ENCODE results near the gene TAF3.

Gene TAF3

DNA sequence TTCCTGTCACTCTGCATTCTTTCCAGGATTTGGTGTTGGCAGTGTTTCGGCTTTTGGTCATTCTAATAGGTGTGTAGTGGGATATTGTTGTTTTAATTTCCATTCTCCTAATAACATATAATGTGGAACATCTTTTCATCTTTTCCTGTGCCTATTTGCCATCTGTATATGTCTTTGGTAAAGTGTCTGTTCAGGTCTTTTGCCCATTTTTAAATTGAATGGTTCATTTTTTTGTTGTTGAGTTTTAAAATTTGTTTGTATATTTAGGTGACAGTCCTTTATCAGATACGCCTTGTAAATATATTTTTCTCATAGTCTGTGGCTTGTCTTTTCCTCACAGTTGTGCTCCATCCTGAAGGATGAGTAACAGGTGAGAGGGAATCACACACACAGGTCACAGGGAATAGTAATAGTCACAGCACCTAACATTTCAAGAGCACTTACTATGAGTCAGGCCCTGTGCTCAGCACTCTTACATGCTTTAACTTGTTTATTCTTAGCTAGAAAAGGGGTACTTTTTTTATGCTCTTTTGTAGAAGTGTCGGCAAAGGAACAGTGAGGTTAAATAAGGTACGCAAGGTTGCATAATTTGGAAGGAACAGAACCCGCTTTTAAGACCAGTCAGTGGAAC, 119.1 kb downstream of the TAF3 start:
- DNase-seq (ENCODE audit: low read depth in 2 of 2): no peak

GRCh38 chr10:7941576-7941975, 123.3 kb downstream of the TAF3 start:
- no peak for DNase-seq (ENCODE audit: low read depth in 2 of 2)

DNA sequence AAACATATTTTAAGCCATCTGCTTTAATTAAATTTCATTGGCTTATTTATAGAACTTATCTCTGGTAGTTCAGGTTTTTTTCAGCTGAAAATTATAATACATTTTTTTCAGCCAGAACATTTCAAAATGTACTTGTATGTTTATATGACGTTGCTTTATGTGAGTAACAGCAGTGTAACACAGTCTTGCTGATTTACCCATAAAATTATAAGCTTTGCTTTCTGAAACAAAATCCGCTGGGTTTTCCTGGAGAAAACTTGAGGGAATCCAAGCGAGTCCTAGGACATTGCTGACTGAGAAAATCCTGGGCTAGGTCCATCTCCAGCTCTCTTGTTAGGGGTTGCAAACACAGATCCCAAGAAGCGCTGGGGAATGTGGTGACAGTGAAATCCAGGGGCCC, 124.0 kb downstream of the TAF3 start:
- DNase-seq (ENCODE audit: low read depth in 2 of 2): no peak

DNA sequence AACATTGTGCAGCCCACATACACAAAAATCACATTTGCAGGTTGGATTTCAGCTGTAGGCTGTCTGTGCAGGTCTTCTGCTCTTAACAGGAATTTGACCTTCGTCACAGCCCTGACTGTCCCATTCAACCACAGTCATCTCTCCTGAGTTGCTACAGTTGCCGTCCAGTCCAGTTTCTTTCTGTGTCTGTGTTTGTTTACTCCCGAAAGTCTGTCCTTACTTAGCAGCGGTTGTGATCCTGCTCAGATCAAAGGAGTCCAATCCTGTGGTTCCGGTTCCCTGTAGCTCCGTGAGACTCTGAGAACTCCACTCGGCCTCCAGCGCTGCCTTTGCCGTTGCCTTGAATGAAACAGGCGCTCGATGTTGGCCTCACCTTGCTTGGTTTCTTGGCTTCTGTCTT, 124.6 kb downstream of the TAF3 start:
- DNase-seq (ENCODE audit: low read depth in 2 of 2): no peak

GRCh38 chr10:7944215-7944480, 125.8 kb downstream of the TAF3 start:
- DNase-seq (ENCODE audit: low read depth in 2 of 2): no peak

DNA sequence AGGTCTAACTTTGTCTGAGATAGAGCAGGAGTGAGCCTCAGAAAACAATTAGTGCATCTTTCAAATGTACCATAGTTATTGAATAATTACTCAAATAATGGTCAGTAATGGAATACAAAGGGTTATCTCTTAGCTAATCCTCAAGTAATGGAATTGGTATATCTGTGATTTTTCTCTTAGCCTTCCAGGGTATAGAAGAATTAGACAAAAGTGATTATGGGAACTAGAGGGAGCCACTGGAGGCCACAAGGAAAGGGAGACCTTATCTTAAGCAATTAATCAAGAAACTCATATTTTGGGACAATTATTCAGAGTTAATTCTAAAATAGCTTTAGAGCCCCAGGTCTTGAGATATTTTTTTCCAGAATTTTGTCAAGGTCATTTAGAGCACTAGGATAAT, 126.2 kb downstream of the TAF3 start:
- DNase-seq (ENCODE audit: low read depth in 2 of 2): no peak

- no peak for DNase-seq (ENCODE audit: low read depth in 2 of 2)
Measured at GRCh38 chr10:7945034-7945433, 126.7 kb downstream of the TAF3 start.

DNA sequence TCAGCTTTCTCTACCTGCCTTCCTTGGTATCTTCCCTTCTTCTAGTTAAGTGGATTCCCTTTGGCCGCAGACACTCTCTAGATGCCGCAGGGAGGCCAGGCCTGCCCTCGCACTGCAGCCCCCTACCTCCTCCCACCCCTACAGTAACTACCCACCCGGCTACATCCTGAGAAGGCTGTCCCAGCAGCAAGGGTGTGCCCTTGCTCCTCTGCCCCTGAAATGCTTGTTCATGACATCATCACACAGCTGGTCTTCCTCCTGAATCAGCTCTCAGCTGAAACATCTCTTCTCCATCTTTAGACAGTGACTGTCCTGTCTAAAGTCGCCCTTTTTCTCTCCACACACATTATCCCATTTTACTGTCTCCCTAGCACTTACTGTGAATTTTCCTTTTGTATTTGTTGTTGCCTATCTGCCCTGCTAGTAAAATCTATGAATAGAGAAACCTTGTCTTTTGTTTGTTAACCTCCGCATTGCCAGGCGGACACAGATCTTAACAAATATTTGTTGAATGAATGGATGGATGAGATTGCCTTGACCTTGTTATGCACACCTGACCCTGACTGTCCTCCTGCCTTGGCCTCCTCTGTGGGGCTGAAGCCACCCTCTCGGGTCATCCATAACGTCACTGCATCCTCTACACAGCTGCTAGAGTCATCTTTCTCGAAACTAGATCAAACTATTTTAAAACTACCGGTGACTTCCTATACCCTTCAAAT, 127.3 kb downstream of the TAF3 start:
- no peak for DNase-seq (ENCODE audit: low read depth in 2 of 2)

DNA sequence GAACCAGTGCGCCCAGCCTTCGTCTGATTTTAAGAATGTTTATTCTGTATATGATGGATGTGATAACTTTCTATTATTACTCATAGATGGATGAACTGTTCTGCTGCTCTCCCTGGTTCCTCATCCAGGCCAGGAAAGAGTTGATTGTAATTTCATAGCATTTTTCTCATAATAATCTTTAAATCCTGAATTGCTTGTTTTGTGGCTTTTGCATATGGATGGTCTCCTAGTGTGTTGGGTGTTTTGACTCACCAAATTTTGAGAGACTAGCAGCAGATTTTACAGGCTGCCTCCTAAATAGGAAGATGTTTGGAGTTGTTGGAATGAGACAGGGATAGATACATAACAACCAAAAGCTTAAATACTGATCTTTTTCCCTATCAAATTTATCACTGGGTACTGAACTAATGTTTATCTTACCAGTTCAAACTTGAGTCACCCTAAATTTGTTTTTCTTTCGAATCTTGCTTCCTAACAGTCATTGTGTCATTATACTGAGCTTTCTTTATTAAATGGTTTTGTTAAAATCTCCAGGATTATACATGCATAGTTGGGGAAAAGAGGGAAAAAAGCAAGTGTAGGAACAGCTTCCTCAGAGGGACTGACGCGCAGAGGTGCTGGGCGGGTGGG, 130.2 kb downstream of the TAF3 start:
- no peak for DNase-seq (ENCODE audit: low read depth in 2 of 2)

GRCh38 chr10:7950981-7951847, 132.9 kb downstream of the TAF3 start:
- DNase-seq (ENCODE audit: low read depth in 2 of 2): no peak

DNA sequence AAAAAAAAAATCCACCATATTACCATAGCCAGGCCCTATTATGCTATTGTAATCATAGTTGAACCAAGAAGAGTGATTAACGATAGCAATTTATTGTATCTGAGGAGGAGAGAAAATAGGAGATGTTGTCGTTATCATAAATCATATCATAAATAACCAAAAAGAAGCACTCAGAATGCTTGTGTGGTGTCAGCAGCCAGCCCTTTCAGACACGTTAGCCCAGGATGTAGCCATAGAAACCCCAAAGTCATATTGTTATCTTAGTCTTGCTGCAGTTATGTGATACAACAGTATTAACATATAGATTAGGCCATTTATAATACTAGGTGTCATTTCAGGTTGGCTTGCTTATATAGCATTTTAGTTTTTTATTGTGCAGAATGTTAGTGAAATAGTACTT, 134.0 kb downstream of the TAF3 start:
- DNase-seq (ENCODE audit: low read depth in 2 of 2): no peak

- no peak for DNase-seq (ENCODE audit: low read depth in 2 of 2)
Measured at GRCh38 chr10:7953447-7953846, 135.1 kb downstream of the TAF3 start.

DNA sequence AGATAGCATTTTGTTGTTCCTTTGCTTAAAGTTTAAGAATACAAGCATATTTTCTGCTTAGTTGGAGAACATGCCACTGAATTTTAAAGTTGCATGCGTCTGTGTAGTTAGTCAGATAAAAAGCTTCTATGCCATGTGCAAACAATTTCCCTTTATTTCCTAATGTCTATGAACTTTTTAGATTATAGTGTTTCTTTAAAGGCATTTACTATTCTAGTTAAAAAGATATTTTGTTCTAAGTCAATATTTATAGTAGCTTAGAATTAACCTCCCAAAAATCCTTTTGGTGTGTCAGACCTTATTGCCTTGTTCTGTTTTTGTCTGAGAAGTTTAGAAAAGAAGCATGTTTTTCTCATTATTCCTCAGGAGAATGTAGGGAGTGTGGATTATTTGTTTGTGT, 137.1 kb downstream of the TAF3 start:
- no peak for DNase-seq (ENCODE audit: low read depth in 2 of 2)

DNA sequence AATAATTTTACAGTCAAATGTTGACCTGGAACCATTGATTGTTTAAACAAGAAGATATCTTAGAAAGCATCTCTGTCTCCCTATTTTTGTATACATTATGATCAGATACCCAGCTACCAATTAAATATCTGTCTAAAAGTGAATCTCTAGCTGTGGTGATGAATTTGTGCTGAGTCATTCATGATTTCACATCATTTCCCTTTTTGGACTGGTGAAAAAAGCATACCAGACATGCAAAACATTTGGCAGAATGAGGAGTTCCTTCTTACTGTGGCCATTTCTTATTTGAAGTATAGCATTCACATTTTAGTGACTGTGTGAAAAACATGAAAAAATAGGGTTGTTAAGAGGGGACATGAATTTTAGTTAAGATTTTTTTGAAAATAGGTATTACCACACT, 138.2 kb downstream of the TAF3 start:
- DNase-seq (ENCODE audit: low read depth in 2 of 2): no peak

- DNase-seq (ENCODE audit: low read depth in 2 of 2): no peak
Measured at GRCh38 chr10:7957591-7957990, 139.3 kb downstream of the TAF3 start.

DNA sequence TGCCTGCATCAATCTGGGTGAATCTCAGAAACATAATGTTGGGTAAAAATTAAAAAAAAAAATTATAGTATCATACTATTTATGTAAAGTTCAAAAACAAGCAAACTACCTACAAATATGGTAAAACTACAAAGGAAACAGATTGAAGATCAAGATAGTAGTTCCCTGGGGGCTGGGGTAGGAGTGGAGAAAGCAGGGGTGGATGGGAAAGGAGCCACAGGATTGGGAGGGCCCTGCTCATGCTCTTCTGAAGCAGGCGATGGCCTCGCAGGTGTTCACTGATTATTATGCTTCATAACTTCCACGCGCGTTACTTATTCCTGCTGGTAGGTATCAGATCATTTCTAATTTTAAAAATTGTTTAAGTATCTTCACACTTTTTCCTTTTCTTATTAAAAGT, 140.1 kb downstream of the TAF3 start:
- no peak for DNase-seq (ENCODE audit: low read depth in 2 of 2)

DNA sequence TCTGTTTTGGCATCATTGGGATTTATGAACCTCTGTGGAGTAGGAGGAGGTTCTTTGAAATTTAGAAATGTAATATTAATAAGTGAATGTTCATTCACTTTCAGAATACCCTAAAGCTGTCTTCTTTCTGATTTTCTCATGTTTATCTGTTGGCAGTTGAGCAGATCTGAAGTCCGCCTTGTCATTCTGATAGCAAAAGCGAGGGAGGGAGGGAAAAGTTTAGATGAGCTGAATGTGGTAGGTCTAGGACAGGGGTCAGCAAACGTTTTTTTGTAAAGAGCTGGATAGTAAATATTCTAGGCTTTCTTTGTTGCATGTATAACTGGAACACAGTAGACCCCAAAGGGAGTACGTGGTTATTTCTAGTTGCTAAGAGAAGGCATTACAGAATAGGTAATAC, 141.8 kb downstream of the TAF3 start:
- no peak for DNase-seq (ENCODE audit: low read depth in 2 of 2)

DNA sequence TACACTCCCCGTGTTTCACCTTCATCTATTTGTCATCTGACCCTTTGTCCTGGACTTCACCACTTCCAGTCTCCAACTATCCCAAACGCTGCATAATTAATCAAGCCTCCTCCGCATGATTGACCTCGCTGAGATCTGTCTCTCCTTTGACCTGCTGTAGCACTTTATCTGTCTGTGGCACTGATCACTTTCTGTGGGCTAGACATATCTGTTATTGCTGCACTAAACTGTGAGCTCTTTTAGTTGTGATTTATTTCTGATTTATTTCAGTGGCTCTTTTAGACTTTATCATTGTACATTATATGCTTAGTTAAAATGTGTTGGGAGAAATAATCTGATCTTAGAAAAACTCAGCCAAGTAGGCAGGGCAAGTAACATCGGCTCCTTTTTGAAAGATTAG, 144.3 kb downstream of the TAF3 start:
- DNase-seq (ENCODE audit: low read depth in 2 of 2): no peak

DNA sequence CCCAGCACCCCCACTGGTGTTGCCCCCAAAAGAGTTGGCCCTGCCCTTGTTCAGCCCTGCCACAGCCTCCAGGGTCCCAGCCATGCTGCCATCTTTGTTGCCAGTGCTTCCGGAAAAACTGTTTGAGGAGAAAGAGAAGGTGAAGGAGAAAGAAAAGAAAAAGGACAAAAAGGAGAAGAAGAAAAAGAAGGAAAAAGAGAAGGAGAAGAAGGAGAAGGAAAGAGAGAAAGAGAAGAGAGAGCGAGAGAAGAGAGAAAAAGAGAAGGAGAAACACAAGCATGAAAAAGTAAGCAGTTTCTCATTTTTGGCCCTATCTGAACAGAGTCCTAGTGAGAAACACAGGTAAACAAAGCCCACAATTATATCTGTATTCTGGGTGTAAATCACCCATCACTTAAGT, 147.2 kb downstream of the TAF3 start:
- no peak for DNase-seq (ENCODE audit: low read depth in 2 of 2)

DNA sequence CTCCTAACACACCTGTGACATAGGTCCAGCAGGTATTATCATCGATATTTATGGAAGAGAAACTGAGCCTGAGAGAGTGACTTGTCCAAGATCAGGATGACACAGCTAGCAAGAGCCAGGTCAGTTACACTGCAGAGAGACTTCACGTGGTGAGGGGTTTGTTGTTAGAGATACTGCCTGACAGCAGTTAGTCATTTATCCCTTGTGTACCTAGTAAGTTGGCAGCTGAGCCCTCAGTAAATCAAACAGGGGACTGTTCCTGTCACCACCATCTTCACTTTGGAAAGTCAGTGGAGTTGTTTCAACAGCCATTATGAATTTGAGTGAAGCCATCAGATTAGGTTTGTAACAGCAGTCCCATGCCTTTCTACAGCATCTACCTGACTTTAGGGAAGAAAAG, 148.7 kb downstream of the TAF3 start:
- no peak for DNase-seq (ENCODE audit: low read depth in 2 of 2)

DNA sequence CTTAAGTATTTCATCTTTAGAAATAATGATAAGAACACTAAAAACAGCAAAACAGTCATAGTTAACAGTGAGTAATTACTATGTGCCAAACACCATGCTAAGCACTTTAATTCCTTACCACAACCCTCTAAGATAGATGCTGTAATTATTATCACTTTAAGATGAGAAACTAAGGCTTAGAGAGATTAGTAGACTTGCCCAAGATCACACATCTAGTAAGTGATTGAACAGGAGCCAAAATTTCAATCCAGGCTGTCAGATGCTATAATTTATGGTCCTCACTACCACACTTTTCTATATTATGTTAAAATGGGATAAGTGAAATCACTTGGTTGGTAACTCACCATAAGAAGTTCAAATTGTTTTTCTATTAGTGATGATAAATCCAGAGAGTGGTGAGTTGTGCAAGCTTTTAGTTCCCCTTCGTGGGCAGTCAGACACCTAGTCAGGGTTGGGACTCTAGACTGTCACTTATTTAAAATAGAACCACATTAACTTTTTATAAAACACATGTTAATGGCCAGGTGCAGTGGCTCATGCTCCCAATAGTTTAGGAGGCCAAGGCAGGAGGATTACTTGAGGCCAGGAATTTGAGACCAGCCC, 150.3 kb downstream of the TAF3 start:
- DNase-seq (ENCODE audit: low read depth in 2 of 2): no peak

- DNase-seq (ENCODE audit: low read depth in 2 of 2): no peak
Measured at GRCh38 chr10:7969623-7970022, 151.3 kb downstream of the TAF3 start.

Data from stimulated activated CD8-positive, alpha-beta memory T cell treated with anti-CD3 and anti-CD28 coated beads, Interleukin-2, amount 100 ng/mL, for 1 hour (primary cell).